HepG2 (cell line): ENCODE data around the gene COG5. TPM values are rescaled to one million over a fixed set of nuclear protein-coding genes. Genes with fewer than 3 reads are reported as not detected.

Experiments
- ATAC-seq: fragments of 200-7000 bp; cut with Tn5 transposase; 3 replicates; pipeline ENCODE4 v1.9.1; 2020; ENCODE audit warnings: mild to moderate bottlenecking, moderate library complexity
- BruUV-seq: library from RNA; stranded (reverse); fragments of 400-500 nt; replicated peaks from 2 replicates; lab custom pipeline; 2021; lab: Mats Ljungman, UMichigan
- CTCF ChIA-PET: fragments of 300-600 bp; formaldehyde crosslinking; extraction: SDS; loops from one replicate; lab custom pipeline; 2021; ENCODE audit warnings: low total read pairs, inconsistent platforms, low intra/inter-chr PET ratio; lab: Yijun Ruan, JAX
- POLR2A ChIA-PET: fragments of 350-600 bp; sonication (Branson Sonifier 250); formaldehyde crosslinking; loops from one replicate; lab custom pipeline; 2020; ENCODE audit warnings: antibody characterized with exemption, inconsistent platforms; lab: Yijun Ruan, JAX
- DNase-seq: peaks from one replicate; pipeline ENCODE4 v3.0.0-alpha.2; 2015; ENCODE audit warnings: low spot score
- FAIRE-seq: peaks from 3 replicates; lab custom pipeline; 2011; peaks lifted over from hg19 to GRCh38; lab: Jason Lieb, UNC
- H2AFZ ChIP-seq: one replicate; pipeline ENCODE4 v1.6.1; 2011; ENCODE audit warnings: low read length, inconsistent platforms
- H3K27ac ChIP-seq: fragments of 300-600 bp; 3 replicates; pipeline ENCODE4 v1.8.0; 2011; ENCODE audit warnings: mixed run types, mild to moderate bottlenecking, mixed read lengths, low read length, inconsistent platforms; ENCODE audit not compliant: insufficient read depth; ENCODE audit errors: extremely low read length
- H3K27me3 ChIP-seq, 2 experiments: fragments of 200-600 bp in 1 of 2; 2 replicates in 1 of 2; 3 replicates in 1 of 2; pipeline versions ENCODE4 v1.6.0 to v1.8.0; 2011; ENCODE audit warnings: low read length in 2 of 2, mild to moderate bottlenecking in 2 of 2, moderate library complexity in 2 of 2, inconsistent platforms in 1 of 2; ENCODE audit not compliant: insufficient read depth in 2 of 2, control insufficient read depth in 1 of 2
- H3K36me3 ChIP-seq, 2 experiments: fragments of 200-600 bp in 1 of 2; replicated peaks in 1 of 2; 2 replicates in 1 of 2; 3 replicates in 1 of 2; pipeline versions ENCODE4 v1.5.1 to v1.8.0; 2011; ENCODE audit warnings: low read length in 2 of 2, inconsistent platforms in 1 of 2; ENCODE audit not compliant: insufficient read depth in 2 of 2, control insufficient read depth in 1 of 2
- H3K4me1 ChIP-seq: 2 replicates; pipeline ENCODE4 v1.5.1; 2012; ENCODE audit warnings: low read length, inconsistent platforms; ENCODE audit not compliant: insufficient read depth
- H3K4me2 ChIP-seq: 2 replicates; pipeline ENCODE4 v1.6.0; 2011; ENCODE audit warnings: low read depth, low read length, inconsistent platforms
- H3K4me3 ChIP-seq, 3 experiments: fragments of 200-600 bp in 1 of 3; sonication (generic), shearing (Covaris generic) in 1 of 3; replicated peaks in 1 of 3; 2 replicates each; pipeline ENCODE4 v1.5.1; 2011 to 2016; ENCODE audit warnings: low read length in 3 of 3, inconsistent platforms in 2 of 3, low read depth in 2 of 3, mild to moderate bottlenecking in 2 of 3, control low read depth in 1 of 3, mixed read lengths in 1 of 3; ENCODE audit not compliant: insufficient read depth in 1 of 3
- H3K79me2 ChIP-seq: one replicate; pipeline ENCODE4 v1.6.1; 2011; ENCODE audit warnings: low read length, inconsistent platforms; ENCODE audit not compliant: insufficient read depth
- H3K9ac ChIP-seq: 2 replicates; pipeline ENCODE4 v1.6.0; 2011; ENCODE audit warnings: mild to moderate bottlenecking, low read depth, low read length, inconsistent platforms; ENCODE audit not compliant: insufficient read depth
- H3K9me3 ChIP-seq: 2 replicates; pipeline ENCODE4 v1.5.1; 2012; ENCODE audit warnings: mild to moderate bottlenecking, low read length
- H4K20me1 ChIP-seq: 2 replicates; pipeline ENCODE4 v1.6.0; 2011; ENCODE audit warnings: inconsistent platforms, mild to moderate bottlenecking, low read length, moderate library complexity; ENCODE audit not compliant: insufficient read depth
- ARNTL ChIP-seq: sonication (generic); formaldehyde crosslinking; IDR thresholded peaks from 2 replicates; pipeline ENCODE4 v1.4.0; 2020; ENCODE audit warnings: mild to moderate bottlenecking, missing genetic modification reagents
- ASH2L ChIP-seq: fragments of 300-600, 200-600 bp; sonication (generic); IDR thresholded peaks from 2 replicates; pipeline ENCODE4 v1.7.0; 2017; ENCODE audit warnings: low read depth, mild to moderate bottlenecking, moderate library complexity, mixed read lengths, low read length; ENCODE audit not compliant: insufficient read length
- GABPA ChIP-seq, 2 experiments: IDR thresholded peaks; 2 replicates each; pipeline ENCODE4 v1.6.1; 2011 to 2016; ENCODE audit warnings: low read depth in 2 of 2, low read length in 1 of 2, missing biosample characterization in 1 of 2, missing genetic modification characterization in 1 of 2
- HMGA1 ChIP-seq: sonication (generic); formaldehyde crosslinking; conservative IDR thresholded peaks from 2 replicates; pipeline ENCODE4 v1.4.0; 2020; ENCODE audit warnings: missing genetic modification reagents
- MTA3 ChIP-seq: sonication (generic); formaldehyde crosslinking; IDR thresholded peaks from 2 replicates; pipeline ENCODE4 v1.4.0; 2020; ENCODE audit warnings: missing genetic modification reagents
- RFX3 ChIP-seq: IDR thresholded peaks from 2 replicates; pipeline ENCODE4 v1.6.1; 2016; ENCODE audit warnings: missing biosample characterization, missing genetic modification reagents
- RFX5 ChIP-seq: IDR thresholded peaks from 2 replicates; pipeline ENCODE4 v1.6.1; 2011; ENCODE audit warnings: low read depth, low read length, improper control_type of control experiment
- ZNF260 ChIP-seq: sonication (generic); formaldehyde crosslinking; IDR thresholded peaks from 2 replicates; pipeline ENCODE4 v1.4.0; 2020; ENCODE audit warnings: missing genetic modification reagents, low read depth, mild to moderate bottlenecking, borderline replicate concordance
- WGBS: methylation state at CpG from one replicate; pipeline ENCODE4 v1.1.6; 2017; ENCODE audit warnings: low lambda C conversion rate; 5-methylcytosine and 5-hydroxymethylcytosine counted together
- in situ Hi-C: cut with HindIII; loops from 2 replicates; pipeline ENCODE4 v1.10.0; 2017; ENCODE audit warnings: low pct_unique_long_range_greater_than_20kb; ENCODE audit not compliant: extremely low pct_ligation_motif_present
- intact Hi-C: fragments of 100-400 bp; cut with micrococcal nuclease; formaldehyde crosslinking; loops from one replicate; pipeline ENCODE4 v1.10.0; 2022; ENCODE audit not compliant: unreplicated experiment
- polyA plus RNA-seq, 8 experiments: library from polyadenylated mRNA; depleted of rRNA in 3 of 8; stranded (reverse) in 7 of 8; unstranded in 1 of 8; fragments of >200 nt; fragmentation: Illumina TruSeq in 4 of 8; extraction: Trizol in 4 of 8; gene quantifications; 2 replicates each; pipeline versions ENCODE4 v1.2.1 to v1.2.3, GENCODE V29; 2011 to 2016; ENCODE audit warnings: low read depth in 4 of 8, missing spikeins in 1 of 8, mixed read lengths in 1 of 8; ENCODE audit not compliant: insufficient read depth in 1 of 8
- total RNA-seq, 5 experiments: library from RNA; depleted of rRNA; stranded (reverse); fragments of >200 nt; fragmentation: Illumina TruSeq; extraction: Trizol; gene quantifications; 2 replicates each; pipeline ENCODE4 v1.2.3, GENCODE V29; 2016; ENCODE audit warnings: low read depth in 1 of 5
- TF ChIP-seq, protein P1 (sequence below): sonication (generic); formaldehyde crosslinking; IDR thresholded peaks from 2 replicates; pipeline ENCODE4 v1.9.0; 2021; ENCODE audit warnings: missing genetic modification reagents, mild to moderate bottlenecking, borderline replicate concordance
- TF ChIP-seq, protein P2 (sequence below): sonication (generic); formaldehyde crosslinking; IDR thresholded peaks from 2 replicates; pipeline ENCODE4 v1.8.0; 2022; ENCODE audit warnings: missing genetic modification reagents, low read depth, mild to moderate bottlenecking, borderline replicate concordance
- TF ChIP-seq, protein P3 (sequence below): sonication (generic); formaldehyde crosslinking; IDR thresholded peaks from 2 replicates; pipeline ENCODE4 v1.4.0; 2020; ENCODE audit warnings: missing genetic modification reagents
- TF ChIP-seq, protein P4 (sequence below): IDR thresholded peaks from 2 replicates; pipeline ENCODE4 v1.6.1; 2018; ENCODE audit warnings: missing genetic modification reagents, mild to moderate bottlenecking, missing compliant biosample characterization

Gene COG5
- total and polyA plus RNA-seq, 2 of the 13 experiments (the other 11 are each of a cell fraction or from before 2014, with no cell fraction given): 20.4 to 31.3 TPM

DNA sequence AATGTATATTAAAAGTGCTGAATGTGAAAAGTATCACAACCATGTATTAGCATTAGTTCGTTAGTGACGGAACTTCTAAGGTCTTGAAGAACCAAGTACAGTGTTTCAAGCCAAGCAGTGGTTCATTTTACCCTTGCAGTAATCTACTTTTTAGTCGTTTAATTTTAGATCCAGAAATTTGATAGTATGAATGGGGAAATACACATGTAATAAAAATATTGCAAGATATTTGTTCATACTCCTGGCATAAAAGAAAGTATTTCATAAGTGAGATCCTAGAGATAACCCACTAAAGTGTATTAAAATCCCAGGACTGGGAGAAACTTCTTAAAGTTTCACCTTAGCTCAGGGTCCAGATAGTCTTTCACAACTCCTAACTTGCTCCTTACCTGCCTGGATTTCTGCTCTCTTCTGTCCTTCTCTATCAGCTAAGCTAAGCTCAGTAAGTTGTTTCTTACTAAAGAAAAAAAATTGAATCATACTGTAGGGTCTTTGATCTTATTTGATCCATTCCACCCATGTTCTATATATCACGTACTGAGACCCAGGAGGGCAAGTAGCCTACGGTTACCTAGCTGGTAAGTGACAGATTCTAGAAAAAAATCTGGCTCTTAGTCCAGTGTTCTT, 17.8 kb upstream of the COG5 start (continued):
- TF ChIP-seq, protein P1, sequence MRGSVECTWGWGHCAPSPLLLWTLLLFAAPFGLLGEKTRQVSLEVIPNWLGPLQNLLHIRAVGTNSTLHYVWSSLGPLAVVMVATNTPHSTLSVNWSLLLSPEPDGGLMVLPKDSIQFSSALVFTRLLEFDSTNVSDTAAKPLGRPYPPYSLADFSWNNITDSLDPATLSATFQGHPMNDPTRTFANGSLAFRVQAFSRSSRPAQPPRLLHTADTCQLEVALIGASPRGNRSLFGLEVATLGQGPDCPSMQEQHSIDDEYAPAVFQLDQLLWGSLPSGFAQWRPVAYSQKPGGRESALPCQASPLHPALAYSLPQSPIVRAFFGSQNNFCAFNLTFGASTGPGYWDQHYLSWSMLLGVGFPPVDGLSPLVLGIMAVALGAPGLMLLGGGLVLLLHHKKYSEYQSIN (CRISPR knock-in tag): no peak
- no peak for TF ChIP-seq HMGA1
- TF ChIP-seq ZNF260 (CRISPR knock-in tag): no peak
- TF ChIP-seq ARNTL (CRISPR knock-in tag): no peak
- TF ChIP-seq, protein P2, sequence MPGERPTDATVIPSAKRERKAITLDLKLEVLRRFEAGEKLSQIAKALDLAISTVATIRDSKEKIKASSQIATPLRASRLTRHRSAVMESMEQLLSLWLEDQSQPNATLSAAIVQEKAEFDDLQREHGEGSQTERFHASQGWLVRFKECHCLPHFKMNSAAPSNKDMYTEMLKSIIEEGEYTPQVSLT: no peak
- TF ChIP-seq RFX3 (CRISPR knock-in tag): no peak
- no peak for TF ChIP-seq RFX5
- no peak for TF ChIP-seq MTA3 (CRISPR knock-in tag)

DNA sequence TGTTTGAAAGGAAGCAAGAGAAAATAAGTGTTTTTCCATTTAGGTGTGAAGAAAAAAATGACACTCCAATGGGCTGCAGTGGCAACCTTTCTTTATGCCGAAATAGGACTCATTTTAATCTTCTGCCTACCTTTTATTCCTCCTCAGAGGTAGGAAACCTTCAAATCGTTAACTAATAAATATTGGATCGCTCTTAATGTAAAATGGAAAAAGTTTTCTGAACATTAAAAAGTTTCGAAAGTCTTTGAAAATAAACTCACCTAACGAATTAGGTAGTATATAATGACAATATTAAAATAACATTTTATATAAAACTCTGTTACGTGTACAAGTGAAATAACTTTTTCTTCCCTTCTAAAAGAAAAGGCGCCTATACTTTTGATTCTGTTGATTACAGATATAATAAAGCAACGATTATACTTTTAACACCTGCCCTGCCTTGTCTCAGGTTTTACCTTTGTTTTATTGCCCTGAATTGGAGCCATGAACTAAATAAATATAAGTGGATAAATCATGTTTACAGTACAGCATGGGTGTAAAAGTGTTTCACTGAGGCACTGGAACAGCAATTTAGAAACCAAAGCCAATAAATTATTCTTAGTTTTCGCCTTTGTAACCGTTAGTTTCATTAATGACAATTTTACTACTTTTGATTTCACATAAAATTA, 17.1 kb upstream of the COG5 start:
- peak overlapping the region; percentile 91 for H3K27ac ChIP-seq
- no peak for ATAC-seq
- H3K27me3 ChIP-seq: no peaks in the 10 kb centered on the region
- peaks cover 0 to 9% of the 10 kb centered on the region in 2 experiments; a peak in 1 of 5 replicates for H3K36me3 ChIP-seq
- no peaks in the 10 kb centered on the region for H3K9me3 ChIP-seq
- H3K4me1 ChIP-seq: peaks cover 11% of the 10 kb centered on the region
- peak overlapping the region; percentile 73 for H3K4me2 ChIP-seq
- POLR2A ChIA-PET: interaction anchor here (1.0 to 2.5 kb wide), 3 partner anchors 17 to 412 kb away, joined by 8 to 13 read pairs (median 9); partner anchors contain the start of genes CBLL1, COG5, DUS4L and HBP1
- H3K79me2 ChIP-seq: peaks cover 6% of the 10 kb centered on the region
- no peak for DNase-seq
- H3K4me3 ChIP-seq: peak overlapping the region; percentile 86 to 95 (median 87)
- TSS peak; percentile 60 for BruUV-seq
- no peak for FAIRE-seq
- H4K20me1 ChIP-seq: no peaks in the 10 kb centered on the region
- CTCF ChIA-PET: no interaction called here
- peak overlapping the region; percentile 4 for H2AFZ ChIP-seq
- WGBS: 18% methylated on average over 10 of the region's 10 CpGs
- intact Hi-C loops (loop anchor here (5.0 kb wide), 1 partner anchor 146 kb away; no protein-coding TSS in a partner anchor), in situ Hi-C loops (no loop called here)
- TF ChIP-seq ASH2L (peak; percentile 26), GABPA (IDR thresholded peaks at IDR 0.05; ENCODE audit: low read depth, low read length) (no peak), GABPA (CRISPR knock-in tag; IDR thresholded peaks at IDR 0.05; ENCODE audit: low read depth) (0 out of 2 replicates have a peak, but pooled peaks have one; percentile 6)
- TF ChIP-seq, protein P3, sequence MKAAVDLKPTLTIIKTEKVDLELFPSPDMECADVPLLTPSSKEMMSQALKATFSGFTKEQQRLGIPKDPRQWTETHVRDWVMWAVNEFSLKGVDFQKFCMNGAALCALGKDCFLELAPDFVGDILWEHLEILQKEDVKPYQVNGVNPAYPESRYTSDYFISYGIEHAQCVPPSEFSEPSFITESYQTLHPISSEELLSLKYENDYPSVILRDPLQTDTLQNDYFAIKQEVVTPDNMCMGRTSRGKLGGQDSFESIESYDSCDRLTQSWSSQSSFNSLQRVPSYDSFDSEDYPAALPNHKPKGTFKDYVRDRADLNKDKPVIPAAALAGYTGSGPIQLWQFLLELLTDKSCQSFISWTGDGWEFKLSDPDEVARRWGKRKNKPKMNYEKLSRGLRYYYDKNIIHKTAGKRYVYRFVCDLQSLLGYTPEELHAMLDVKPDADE (CRISPR knock-in tag): no peak
- TF ChIP-seq, protein P4, sequence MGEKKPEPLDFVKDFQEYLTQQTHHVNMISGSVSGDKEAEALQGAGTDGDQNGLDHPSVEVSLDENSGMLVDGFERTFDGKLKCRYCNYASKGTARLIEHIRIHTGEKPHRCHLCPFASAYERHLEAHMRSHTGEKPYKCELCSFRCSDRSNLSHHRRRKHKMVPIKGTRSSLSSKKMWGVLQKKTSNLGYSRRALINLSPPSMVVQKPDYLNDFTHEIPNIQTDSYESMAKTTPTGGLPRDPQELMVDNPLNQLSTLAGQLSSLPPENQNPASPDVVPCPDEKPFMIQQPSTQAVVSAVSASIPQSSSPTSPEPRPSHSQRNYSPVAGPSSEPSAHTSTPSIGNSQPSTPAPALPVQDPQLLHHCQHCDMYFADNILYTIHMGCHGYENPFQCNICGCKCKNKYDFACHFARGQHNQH (CRISPR knock-in tag): no peak
- H3K9ac ChIP-seq: peak overlapping the region; percentile 95
